H4 (cell line): Measurements from ENCODE around the gene ATP6V1B1. TPM values are rescaled to one million over a fixed set of nuclear protein-coding genes. Genes with fewer than 3 reads are reported as not detected.

Experiments used
- DNase-seq: peaks from one replicate; pipeline ENCODE4 v3.0.0-alpha.2; 2015; ENCODE audit warnings: low spot score
- total RNA-seq: library from RNA; depleted of rRNA; stranded (reverse); fragments of >200 nt; shearing (Covaris generic); gene quantifications from 2 replicates; pipeline ENCODE4 v1.2.3, GENCODE V29; 2014

Gene ATP6V1B1
- total RNA-seq, 1 experiment from 2014 or later = 0.45 TPM

GRCh38 chr2:70964596-70965386 lies 29.1 kb downstream of the ATP6V1B1 start:
- DNase-seq = no peak

GRCh38 chr2:70965506-70965905 lies 29.8 kb downstream of the ATP6V1B1 start:
- DNase-seq = no peak

GRCh38 chr2:70966681-70967080 lies 31.0 kb downstream of the ATP6V1B1 start:
- no peak for DNase-seq

GRCh38 chr2:70967189-70967588 lies 31.5 kb downstream of the ATP6V1B1 start:
- no peak for DNase-seq

GRCh38 chr2:70974592-70974991 lies 38.9 kb downstream of the ATP6V1B1 start:
- DNase-seq = no peak

- DNase-seq = no peak
These were observed 39.5 kb downstream of the ATP6V1B1 start for GRCh38 chr2:70975237-70975636.

GRCh38 chr2:70977605-70978205 lies 42.0 kb downstream of the ATP6V1B1 start:
- DNase-seq = no peak

GRCh38 chr2:70978341-70979179 lies 42.9 kb downstream of the ATP6V1B1 start, which contains the start of gene ANKRD53:
Gene ANKRD53, plus strand, starts transcription at chr2:70978630. Its CDS starts 16 bp downstream, at chr2:70978646.
- DNase-seq = no peak

- DNase-seq = no peak
These were observed 43.4 kb downstream of the ATP6V1B1 start for GRCh38 chr2:70979180-70979488.

GRCh38 chr2:70979626-70980025 lies 43.9 kb downstream of the ATP6V1B1 start:
- DNase-seq = no peak

GRCh38 chr2:70981421-70981820 lies 45.7 kb downstream of the ATP6V1B1 start:
- no peak for DNase-seq

- DNase-seq = no peak
These were observed 46.4 kb downstream of the ATP6V1B1 start for GRCh38 chr2:70981866-70982810.

GRCh38 chr2:70982971-70983370 lies 47.3 kb downstream of the ATP6V1B1 start:
- DNase-seq = no peak

GRCh38 chr2:70983506-70984227 lies 48.0 kb downstream of the ATP6V1B1 start:
- no peak for DNase-seq

GRCh38 chr2:70984228-70984575 lies 48.5 kb downstream of the ATP6V1B1 start:
- DNase-seq = no peak

GRCh38 chr2:70984576-70985282 lies 49.0 kb downstream of the ATP6V1B1 start:
- DNase-seq = no peak

- DNase-seq = no peak
These were observed 49.6 kb downstream of the ATP6V1B1 start for GRCh38 chr2:70985283-70985688.

- DNase-seq = no peak
These were observed 50.3 kb downstream of the ATP6V1B1 start for GRCh38 chr2:70985956-70986355.

GRCh38 chr2:70986499-70987189 lies 50.9 kb downstream of the ATP6V1B1 start:
- DNase-seq = no peak

GRCh38 chr2:70987386-70987785 lies 51.7 kb downstream of the ATP6V1B1 start:
- DNase-seq = no peak
